PC-9 (cell line): Measurements from ENCODE around the gene SELENOT. TPM values are rescaled to one million over a fixed set of nuclear protein-coding genes. Genes with fewer than 3 reads are reported as not detected.
A peak's percentile ranks its signal among the peaks of the same experiment; 100 is the strongest.

Experiments used
- BruUV-seq: library from RNA; stranded (reverse); fragments of 400-500 nt; replicated peaks from 2 replicates; lab custom pipeline; 2021; lab: Mats Ljungman, UMichigan
- CTCF ChIA-PET: fragments of 300-600 bp; sonication (Branson Sonifier 250); formaldehyde crosslinking; loops from one replicate; lab custom pipeline; 2022; ENCODE audit warnings: antibody characterized with exemption; lab: Charles Lee
- POLR2A ChIA-PET: fragments of 300-600 bp; sonication (Branson Sonifier 250); formaldehyde crosslinking; loops from one replicate; lab custom pipeline; 2022; ENCODE audit warnings: antibody characterized with exemption; ENCODE audit not compliant: unreplicated experiment; lab: Charles Lee
- DNase-seq, 2 experiments: peaks; one replicate each; pipeline versions ENCODE4 v3.0.0 to v3.0.0-alpha.2; 2015 to 2022; ENCODE audit warnings: mixed read lengths in 1 of 2
- H2AFZ ChIP-seq: fragments of 200-600 bp; sonication (generic); 2 replicates; pipeline ENCODE4 v1.8.1; 2017; ENCODE audit warnings: antibody characterized with exemption
- H3F3A ChIP-seq: fragments of 200-600 bp; sonication (generic); 2 replicates; pipeline ENCODE4 v1.8.1; 2017; ENCODE audit warnings: antibody characterized with exemption, mild to moderate bottlenecking, low read depth; ENCODE audit not compliant: insufficient read depth
- H3K27ac ChIP-seq: fragments of 200-600 bp; sonication (generic); 2 replicates; pipeline ENCODE4 v1.6.1; 2016; ENCODE audit warnings: mixed run types
- H3K27me3 ChIP-seq: fragments of 200-600 bp; sonication (generic); 2 replicates; pipeline ENCODE4 v1.6.1; 2016; ENCODE audit warnings: low read depth, mixed run types; ENCODE audit not compliant: insufficient read depth
- H3K36me3 ChIP-seq: fragments of 200-600 bp; sonication (generic); 2 replicates; pipeline ENCODE4 v1.6.1; 2016; ENCODE audit warnings: low read depth, mixed run types
- H3K4me1 ChIP-seq: fragments of 200-600 bp; sonication (generic); replicated peaks from 2 replicates; pipeline ENCODE4 v1.6.1; 2016; ENCODE audit warnings: mixed run types; ENCODE audit not compliant: insufficient read depth
- H3K4me2 ChIP-seq: fragments of 200-600 bp; sonication (generic); 2 replicates; pipeline ENCODE4 v1.6.1; 2017; ENCODE audit warnings: mixed run types
- H3K4me3 ChIP-seq: fragments of 200-600 bp; sonication (generic); 2 replicates; pipeline ENCODE4 v1.6.1; 2016; ENCODE audit warnings: mixed run types
- H3K79me2 ChIP-seq: fragments of 200-600 bp; sonication (generic); 2 replicates; pipeline ENCODE4 v1.6.1; 2017; ENCODE audit warnings: low read depth, mixed run types
- H3K9me2 ChIP-seq: fragments of 200-600 bp; sonication (generic); 2 replicates; pipeline ENCODE4 v1.8.1; 2017; ENCODE audit warnings: mild to moderate bottlenecking; ENCODE audit not compliant: insufficient read depth
- H3K9me3 ChIP-seq: fragments of 200-600 bp; sonication (generic); 2 replicates; pipeline ENCODE4 v1.8.1; 2016; ENCODE audit warnings: low read depth; ENCODE audit not compliant: insufficient read depth
- H4K20me1 ChIP-seq: fragments of 200-600 bp; sonication (generic); 2 replicates; pipeline ENCODE4 v1.8.1; 2017; ENCODE audit not compliant: insufficient read depth
- CTCF ChIP-seq: fragments of 200-600 bp; sonication (generic); conservative IDR thresholded peaks from 2 replicates; pipeline ENCODE4 v1.6.1; 2017; ENCODE audit warnings: mixed run types, antibody characterized with exemption, mild to moderate bottlenecking, moderate library complexity
- EZH2 ChIP-seq: fragments of 200-600 bp; sonication (generic); IDR thresholded peaks from 2 replicates; pipeline ENCODE4 v1.8.0; 2017; ENCODE audit warnings: antibody characterized with exemption, low read depth
- intact Hi-C: fragments of 100-400 bp; cut with micrococcal nuclease; formaldehyde crosslinking; loops from one replicate; pipeline ENCODE4 v1.10.0; 2022; ENCODE audit not compliant: unreplicated experiment
- total RNA-seq: library from RNA; stranded (reverse); gene quantifications from 2 replicates; pipeline ENCODE4 v1.2.3, GENCODE V29; 2021

Gene SELENOT
- total RNA-seq, 1 experiment from 2014 or later: 84.1 TPM

- Histone ChIP-seq H3K4me1 (no peaks in the 10 kb centered on the region), H3K4me3 (no peak overlapping the region), H3K79me2 (peaks cover 10% of the 10 kb centered on the region), H4K20me1 (no peaks in the 10 kb centered on the region), H3K27me3 (no peaks in the 10 kb centered on the region), H3K9me3 (no peaks in the 10 kb centered on the region), H3F3A (no peaks in the 10 kb centered on the region), H3K4me2 (no peak overlapping the region), H2AFZ (no peak overlapping the region), H3K27ac (no peak overlapping the region), H3K9me2 (no peaks in the 10 kb centered on the region), H3K36me3 (peaks cover 25% of the 10 kb centered on the region)
- no peak for DNase-seq
- CTCF ChIA-PET: no interaction called here
- intact Hi-C loops: no loop called here
- no peak for TF ChIP-seq EZH2
- TF ChIP-seq CTCF: no peak
- POLR2A ChIA-PET: no interaction called here
- no TSS peak for BruUV-seq
Measured at GRCh38 chr3:150626148-150626930, 23.2 kb downstream of the SELENOT start.

- H3K9me3 ChIP-seq: no peaks in the 10 kb centered on the region
- DNase-seq: no peak
- H2AFZ ChIP-seq: no peak overlapping the region
- no peaks in the 10 kb centered on the region for H3K27me3 ChIP-seq
- no peak overlapping the region for H3K4me2 ChIP-seq
- H3F3A ChIP-seq: no peaks in the 10 kb centered on the region
- H3K36me3 ChIP-seq: peaks cover 25% of the 10 kb centered on the region
- H3K27ac ChIP-seq: no peak overlapping the region
- H4K20me1 ChIP-seq: no peaks in the 10 kb centered on the region
- intact Hi-C loops: no loop called here
- TF ChIP-seq CTCF: no peak
- no peak for TF ChIP-seq EZH2
- POLR2A ChIA-PET: interaction anchor here (0.5 kb wide), 1 partner anchor 29 kb away, joined by 3 read pairs; no protein-coding TSS in a partner anchor
- H3K4me3 ChIP-seq: no peak overlapping the region
- H3K4me1 ChIP-seq: no peaks in the 10 kb centered on the region
- no peaks in the 10 kb centered on the region for H3K9me2 ChIP-seq
- CTCF ChIA-PET: no interaction called here
- TSS peak; percentile 13 for BruUV-seq
- no peaks in the 10 kb centered on the region for H3K79me2 ChIP-seq
Measured at GRCh38 chr3:150627557-150627956, 24.4 kb downstream of the SELENOT start.

- Histone ChIP-seq H2AFZ (no peak overlapping the region), H4K20me1 (no peaks in the 10 kb centered on the region), H3K36me3 (peaks cover 11% of the 10 kb centered on the region), H3K9me2 (no peaks in the 10 kb centered on the region), H3K79me2 (no peaks in the 10 kb centered on the region), H3K27me3 (no peaks in the 10 kb centered on the region), H3K4me3 (no peak overlapping the region), H3K27ac (no peak overlapping the region), H3K9me3 (no peaks in the 10 kb centered on the region), H3K4me2 (no peak overlapping the region), H3K4me1 (no peaks in the 10 kb centered on the region), H3F3A (no peaks in the 10 kb centered on the region)
- TF ChIP-seq CTCF (no peak), EZH2 (no peak)
- ChIA-PET POLR2A (no interaction called here), CTCF (no interaction called here)
- intact Hi-C loops: no loop called here
- no peak for DNase-seq
- BruUV-seq: no TSS peak
Measured at GRCh38 chr3:150631515-150632221, 28.5 kb downstream of the SELENOT start.
